HTERT RPE-1 (cell line): ENCODE results near the gene JMJD4.

Source experiments
- in situ Hi-C: fragments of 300-500 bp; cut with MboI; formaldehyde crosslinking; loops from 4 replicates; pipeline ENCODE4 v1.14.3; 2020; ENCODE audit warnings: low sequenced_read_pairs

Gene JMJD4

DNA sequence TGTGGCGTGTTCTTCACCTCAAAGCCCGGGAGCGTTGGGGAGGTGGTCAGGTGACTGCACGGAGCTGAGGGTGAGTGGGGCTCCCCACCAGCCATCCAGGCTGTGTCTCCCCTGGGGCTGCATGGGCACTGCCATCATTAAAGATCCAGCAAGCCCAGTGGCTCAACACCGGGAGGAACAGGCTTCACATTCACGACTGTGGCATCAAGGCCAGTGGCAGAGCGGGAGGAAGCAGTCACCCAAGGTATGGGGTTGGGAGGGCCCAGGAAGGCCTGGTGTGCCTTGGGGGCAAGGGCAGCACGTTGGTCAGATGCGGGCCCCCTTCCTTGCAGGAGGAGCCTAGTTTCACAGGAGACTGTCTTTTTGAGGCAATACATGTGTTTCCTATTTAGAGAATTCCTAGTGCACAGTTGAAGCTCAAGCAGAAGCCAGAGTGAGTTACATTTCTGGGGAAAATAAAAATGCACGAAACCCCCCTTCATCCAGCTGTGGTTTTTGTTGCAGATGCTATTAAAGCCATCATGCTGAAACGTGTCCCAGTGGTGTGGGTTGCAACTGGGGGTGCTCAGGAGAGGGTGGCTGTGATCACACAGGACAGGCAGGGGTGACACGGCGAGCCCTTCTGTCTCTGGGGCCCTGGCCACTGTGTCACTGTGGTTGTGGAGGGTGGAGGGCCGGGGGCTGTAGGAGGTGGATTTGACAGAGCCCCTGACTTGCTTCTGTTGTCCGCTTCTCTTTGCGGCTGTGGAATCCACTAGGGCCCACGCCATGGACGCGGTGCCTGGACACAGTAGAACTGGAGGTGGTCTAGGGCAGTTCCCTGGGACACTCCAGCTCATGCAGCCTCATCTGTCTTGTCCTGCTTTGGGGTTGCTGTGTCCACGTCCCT is 34.2 kb upstream of the JMJD4 start:
- in situ Hi-C loops = no loop called here

DNA sequence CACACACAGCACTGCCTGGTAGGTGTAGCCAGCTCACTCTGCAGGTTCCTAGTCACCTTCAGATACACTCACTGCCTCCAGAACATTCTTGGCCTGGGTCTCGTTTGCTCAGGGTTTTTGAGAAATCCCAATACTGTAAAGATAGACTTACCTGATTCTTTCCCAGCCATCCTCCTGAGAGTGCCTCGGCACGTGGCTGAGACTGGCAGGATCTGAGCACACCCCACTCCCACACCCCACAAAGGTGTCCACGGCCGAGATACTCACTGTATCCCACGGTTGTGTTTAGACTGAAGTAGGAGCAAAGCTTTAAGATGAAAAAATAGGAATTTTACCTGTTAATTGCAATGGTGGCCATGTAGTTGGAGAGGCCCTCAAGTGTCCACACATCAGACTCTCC is 33.5 kb upstream of the JMJD4 start:
- in situ Hi-C loops = no loop called here

DNA sequence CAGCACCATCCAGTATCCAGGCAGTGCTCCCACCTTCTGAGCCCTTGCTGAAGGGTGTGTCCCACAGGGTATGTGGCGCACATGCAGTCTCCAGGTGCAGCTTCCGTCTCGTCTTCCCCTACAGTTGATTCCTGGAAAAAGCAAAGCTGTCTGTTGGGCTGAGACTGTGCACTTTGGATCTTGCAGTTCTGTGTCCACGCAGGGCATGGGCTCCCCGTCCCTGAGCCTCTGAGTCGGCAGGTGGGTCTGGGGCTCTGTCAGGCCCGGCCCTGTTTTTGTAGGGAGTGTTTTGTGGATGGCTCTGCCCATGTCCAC is 33.0 kb upstream of the JMJD4 start:
- in situ Hi-C loops = no loop called here

DNA sequence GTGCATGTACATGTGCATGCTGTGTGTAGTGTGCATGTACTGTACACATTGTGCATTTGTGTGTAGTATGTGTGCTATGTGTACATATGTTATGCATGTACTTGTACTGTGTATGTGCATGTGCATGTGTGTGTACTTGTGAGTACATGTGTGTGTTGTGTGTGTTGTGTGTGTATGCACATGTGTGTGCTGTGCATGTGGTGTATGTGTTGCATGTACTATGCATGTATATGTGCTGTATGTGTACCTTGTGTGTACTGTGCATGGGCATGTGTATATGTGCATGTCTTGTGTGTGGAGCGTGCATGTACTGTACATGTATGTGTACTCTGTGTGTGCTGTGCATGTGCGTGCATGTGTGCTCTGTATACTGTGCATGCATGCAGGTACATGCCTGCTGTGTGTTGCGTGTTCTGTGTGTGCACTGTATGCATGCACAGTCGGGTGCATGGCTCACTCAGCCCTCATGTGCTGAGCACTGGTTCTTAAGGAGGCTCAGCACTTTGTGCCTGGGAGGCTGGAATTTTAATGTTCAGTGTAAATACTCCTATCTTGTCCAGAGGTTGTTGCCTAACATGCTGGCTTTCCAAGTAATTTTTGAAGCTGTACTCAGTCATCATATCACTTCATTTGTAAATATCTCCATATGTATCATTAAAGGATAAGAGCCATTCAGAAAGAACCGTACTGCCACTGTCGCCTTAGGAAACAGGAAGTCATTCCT is 32.5 kb upstream of the JMJD4 start:
- in situ Hi-C loops = no loop called here

DNA sequence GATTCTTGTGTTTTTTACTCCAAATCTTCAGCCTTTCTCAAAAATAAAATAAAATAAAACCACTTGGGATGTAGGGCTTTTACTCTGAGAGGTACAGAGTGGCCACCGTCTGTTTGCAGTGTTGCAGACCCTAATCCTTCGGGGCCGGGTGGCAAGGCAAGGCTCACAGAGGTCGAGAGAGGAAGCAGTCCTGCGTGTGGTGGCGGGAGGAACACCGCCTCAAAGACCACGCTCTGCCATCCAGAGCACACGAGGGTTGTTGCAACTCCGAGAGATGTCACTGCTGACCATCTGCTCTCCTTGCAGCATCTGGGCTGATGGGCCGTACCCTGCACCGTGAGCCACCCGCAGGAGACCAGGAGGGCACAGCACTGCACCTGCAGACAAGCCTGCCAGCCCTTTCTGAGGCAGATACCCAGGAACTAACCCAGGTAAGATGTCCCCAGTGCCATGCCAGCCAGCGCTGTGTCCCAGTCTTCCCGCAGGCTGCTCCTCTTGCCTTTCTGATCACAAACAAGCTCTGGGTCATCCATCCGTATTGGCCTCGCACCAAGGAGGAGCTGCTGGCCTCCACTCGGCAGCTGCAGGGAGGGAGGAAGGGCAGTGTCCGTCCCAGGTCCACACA is 31.7 kb upstream of the JMJD4 start:
- in situ Hi-C loops = no loop called here

DNA sequence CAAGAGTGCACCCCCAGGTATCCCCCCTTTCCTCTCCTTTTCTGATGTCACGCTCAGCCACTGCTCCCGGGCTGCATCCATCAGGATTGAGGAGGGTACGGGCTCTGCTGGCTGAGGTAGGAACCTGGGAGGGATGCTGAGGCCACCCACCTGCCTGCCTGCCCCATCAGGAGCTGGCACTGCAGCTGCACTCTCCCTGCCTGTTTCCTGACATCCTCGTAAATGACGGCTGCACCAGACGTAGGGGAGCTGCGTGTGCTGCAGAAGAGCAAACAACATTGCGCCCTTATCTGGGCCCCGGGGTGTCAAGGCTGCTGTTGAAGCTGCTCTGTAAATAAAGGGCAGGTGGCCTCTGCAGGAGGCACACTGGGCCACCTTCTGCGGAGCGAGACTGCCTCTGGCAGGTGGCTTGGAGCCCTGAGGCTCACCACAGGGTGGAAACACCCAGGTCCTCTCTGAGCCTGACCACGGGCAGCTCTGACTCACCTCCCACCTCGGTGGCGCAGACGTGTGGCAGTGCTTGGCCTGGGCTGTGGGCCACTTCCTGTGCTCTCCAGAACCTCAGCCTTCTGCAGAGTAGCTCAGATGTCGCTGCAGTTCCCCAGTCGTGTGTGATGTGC is 31.0 kb upstream of the JMJD4 start:
- in situ Hi-C loops = no loop called here

DNA sequence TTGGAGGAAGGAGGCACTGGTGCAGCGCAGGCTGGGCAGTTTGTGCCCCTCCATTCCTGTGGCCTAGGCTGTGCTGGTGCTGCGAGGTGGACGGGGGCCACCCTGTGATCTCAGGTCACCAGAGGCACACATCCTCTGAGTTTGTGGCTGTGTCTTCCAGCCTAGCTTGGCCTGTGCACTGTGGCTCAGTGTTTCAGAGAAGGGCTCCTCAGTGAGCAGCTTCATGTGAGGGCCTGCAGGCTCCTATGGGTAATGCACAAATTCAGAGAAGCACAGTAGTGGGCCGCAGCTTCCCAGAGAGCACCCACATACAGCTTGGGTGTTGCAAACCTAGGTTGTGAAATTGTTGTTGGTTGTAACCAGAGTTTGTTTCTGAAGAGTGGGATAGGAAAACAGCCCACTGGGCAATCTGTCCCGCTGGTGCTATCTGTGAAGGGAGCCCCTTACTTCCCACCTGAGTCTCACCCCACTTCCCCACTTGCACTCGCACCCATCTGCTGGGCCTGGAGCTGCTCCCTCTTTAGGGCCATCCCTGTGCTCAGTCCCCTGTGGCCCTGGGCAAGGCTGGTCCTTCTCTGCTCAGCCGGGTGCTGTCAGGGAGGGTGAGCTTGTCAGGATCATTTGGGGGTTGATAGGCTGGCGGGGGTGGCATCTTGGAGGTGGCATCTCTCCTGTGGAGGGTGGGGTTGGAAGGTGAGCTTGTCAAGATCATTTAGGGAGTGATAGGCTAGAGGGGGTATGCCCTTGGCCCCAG is 30.3 kb upstream of the JMJD4 start:
- in situ Hi-C loops = no loop called here

DNA sequence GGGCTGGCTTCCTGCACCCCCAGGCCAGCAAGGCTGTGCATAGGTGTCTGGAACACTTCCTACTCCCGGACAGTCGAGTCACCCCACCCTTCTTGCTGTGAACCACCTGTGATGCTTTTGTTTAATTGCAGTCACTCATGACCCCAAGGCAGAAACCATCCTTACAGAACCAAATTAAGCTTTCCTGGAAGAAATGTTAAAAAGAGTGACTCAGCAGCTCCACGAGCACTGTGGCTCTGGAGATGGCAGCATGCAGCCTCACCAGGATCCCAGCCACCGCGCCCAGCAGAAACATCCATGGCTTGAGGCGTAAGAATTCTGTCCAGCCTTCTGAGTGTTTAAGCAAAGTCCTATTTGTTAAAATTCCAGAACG is 28.9 kb upstream of the JMJD4 start:
- in situ Hi-C loops = no loop called here

DNA sequence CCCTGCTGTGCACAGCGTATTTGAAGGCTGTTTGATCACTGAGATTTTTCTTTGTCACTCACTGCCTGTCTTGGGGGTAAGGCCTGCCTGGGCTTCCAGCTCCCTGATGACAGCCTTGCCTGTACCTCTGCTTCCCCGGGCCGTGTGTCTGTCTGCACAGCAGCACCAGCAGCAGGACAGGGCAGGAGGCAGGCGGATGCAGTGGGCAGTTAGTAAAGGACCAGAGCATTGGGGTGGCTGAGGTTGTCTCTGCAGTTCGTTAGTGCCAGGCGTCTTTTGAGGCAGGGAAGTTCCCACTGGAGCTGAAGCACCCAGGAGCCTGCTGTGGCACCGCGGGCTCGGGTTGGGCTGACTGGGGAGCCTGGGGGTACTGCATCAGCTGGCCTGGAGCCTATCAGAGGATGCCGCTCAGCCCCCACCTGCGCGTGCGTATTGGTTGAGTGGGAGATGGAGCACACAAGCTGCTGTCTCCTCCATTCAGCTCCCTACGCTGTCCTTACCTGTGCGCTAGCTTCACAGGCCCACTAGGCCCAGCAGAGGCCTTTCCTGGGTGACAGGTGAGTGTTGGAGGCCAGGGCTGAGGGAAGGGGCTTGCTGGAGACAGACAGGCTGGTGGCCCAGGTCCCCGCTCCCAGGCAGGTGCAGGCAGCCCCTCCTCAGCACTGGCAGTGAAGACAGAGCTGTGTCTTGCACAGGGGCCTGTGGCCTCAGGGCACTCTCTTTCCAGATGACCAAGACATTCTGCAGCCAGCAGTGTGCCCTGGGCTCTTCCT is 28.3 kb upstream of the JMJD4 start:
- in situ Hi-C loops = no loop called here

DNA sequence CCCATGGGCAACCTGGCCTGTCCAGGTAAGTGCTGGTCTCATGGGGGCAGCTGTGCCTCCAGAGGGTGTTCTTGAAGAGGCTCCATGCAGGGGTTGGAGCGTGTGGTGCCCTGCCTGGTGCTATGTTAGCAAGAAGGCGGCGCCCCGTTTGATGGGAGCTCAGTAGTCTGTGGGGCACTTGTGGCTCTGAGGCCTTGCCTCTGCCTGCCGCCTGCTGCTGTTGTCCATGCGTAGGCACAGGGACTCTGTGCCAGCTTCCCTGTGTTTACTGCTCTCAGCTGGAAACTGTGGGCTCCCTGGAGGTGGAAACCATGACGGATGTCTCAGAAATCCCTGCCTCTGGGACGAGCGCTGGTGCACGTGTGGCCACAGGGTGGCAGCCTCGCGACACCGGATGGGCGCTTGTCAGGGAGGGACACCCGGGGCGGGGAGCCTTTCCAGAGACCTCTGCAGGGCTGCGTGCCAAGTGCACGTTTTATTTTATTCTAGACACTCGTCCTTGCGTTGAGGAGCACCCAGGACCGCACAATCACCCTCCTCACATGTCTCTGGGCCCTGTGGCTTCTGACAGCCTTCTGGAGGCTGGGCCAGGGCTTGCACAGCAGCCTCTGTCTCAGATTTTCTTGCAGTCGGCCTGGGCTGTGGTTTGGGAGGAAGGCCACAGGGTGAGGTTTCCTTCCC is 27.3 kb upstream of the JMJD4 start:
- in situ Hi-C loops = no loop called here

DNA sequence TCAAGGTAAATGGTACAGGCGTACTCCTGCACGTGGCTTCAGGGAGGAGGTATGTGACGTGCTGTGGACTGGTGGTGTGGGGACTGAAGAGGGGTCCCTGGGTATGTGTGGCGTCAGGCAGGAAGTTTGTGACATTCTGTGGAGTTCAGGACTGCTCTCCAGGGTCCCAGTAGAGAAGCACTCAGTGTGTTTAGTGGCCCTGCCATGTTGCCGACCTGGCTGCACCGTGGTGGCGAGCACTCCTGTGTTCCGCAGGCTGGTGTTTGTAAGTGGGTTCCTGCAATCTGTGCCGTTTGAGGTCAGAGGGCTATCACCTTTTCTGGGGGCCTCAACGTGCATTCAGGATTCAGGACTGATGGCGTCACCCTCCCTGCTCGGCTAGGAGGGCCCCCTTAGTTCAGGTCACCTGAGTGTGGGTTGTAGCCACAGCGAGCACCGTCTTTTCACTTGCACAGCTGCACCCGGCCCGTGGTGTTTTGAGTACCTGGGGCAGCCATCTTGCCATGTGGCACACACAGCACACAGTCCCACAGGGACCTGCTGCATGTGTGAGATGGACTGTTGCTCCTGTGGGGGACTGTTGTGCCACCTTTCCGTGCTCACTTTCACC is 26.6 kb upstream of the JMJD4 start:
- in situ Hi-C loops = no loop called here

DNA sequence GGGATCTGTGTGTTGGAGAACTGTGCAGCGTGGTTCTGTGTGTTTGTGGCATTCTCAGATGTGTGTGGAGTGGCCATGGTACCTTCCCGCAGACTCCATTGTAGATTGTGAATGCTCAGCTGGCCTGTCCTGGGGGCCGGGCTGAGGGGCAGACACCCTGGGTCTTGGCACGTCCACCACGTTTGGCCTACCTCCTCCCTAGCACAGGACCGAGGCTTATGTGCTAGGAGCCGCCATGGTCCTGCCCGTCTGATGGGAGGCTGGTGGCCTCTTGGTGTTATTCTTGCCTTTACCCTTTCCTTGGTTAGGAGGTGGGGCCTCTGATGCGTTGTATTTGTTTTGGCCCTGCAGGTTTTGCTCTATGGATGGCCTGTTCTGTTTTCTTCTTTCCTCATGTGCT is 25.3 kb upstream of the JMJD4 start:
- in situ Hi-C loops = no loop called here

DNA sequence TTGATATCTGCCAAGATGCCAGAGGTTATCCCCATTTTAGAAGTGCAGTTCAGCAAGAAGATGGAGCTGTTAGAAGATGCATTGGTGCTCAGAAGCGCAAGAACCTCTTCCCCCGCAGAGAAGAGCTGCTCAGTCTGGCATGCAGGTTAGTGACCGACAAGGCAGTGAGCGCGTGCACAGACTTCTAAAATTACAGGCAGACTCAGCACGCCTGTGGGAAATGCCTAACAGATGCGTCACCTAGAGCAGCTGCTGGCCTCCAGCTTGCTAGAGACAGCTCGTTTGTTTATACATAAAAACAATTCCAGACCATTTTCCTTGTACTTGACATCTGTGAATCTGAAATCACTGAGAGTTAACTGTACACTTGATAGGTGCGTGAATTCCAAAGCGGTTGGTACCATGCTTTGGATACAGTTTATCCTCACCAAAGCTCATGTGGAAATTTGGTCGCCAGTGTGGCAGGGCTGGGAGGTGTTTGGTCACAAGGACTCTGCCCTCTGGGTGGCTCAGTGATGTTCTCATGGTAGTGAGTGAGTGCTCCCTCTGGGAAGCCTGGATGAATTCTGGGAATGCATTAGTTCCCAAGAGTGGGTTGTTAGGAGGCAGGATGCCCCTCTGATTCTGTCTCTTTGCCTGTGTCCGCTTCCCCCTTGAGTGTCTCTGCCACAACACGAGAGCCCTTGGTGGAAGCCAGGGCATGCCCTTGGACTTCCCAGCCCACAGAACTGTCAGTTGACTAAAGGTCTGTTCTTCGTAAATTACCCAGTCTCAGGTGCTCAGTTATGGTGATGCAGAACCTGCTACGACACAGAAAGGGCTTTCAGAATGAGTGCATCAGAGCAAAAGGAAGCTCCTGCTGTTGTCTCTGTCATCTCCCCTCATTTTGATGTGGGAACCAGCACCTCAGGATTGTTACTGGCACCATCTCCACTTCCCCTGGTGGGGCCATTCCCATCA is 24.5 kb upstream of the JMJD4 start:
- in situ Hi-C loops = no loop called here

DNA sequence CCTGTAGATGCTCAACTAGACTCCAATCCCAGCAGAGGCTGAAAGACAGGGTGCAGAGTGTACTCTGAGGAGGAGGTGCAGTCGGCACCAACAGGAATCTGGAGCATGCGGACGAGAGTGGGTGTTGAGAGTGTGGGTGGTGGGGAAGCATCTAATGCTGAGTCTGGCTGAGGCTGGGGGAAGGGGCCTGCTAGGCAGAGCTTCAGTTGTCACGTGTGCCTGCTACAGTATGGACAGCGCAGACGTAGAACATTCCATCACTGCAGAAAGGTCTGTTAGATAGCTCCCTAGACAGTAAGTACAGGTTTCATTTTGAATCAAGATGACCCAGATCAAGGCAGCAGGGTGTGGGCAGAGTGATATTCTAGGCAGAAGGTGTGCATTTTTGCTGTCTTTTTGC is 23.3 kb upstream of the JMJD4 start:
- in situ Hi-C loops = no loop called here

DNA sequence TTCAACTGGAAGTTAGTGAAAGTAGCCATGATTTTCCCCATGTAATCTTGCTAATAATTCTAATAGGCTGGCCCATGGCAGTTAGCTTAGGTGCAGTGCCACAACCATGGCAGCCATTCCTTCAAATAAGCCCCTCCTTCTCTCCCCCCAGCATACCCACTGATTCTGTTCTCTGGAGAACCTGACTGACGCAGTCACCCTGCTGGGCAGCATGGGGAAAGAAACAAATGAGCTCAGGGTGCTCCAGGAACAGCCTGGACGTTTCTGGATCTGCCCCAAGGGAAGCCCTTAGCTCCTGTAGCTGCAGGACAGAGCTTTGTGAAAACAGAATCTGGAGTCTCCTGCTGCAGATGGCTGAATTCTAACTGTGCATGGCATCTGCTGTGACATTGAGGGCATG is 22.7 kb upstream of the JMJD4 start:
- in situ Hi-C loops = no loop called here

DNA sequence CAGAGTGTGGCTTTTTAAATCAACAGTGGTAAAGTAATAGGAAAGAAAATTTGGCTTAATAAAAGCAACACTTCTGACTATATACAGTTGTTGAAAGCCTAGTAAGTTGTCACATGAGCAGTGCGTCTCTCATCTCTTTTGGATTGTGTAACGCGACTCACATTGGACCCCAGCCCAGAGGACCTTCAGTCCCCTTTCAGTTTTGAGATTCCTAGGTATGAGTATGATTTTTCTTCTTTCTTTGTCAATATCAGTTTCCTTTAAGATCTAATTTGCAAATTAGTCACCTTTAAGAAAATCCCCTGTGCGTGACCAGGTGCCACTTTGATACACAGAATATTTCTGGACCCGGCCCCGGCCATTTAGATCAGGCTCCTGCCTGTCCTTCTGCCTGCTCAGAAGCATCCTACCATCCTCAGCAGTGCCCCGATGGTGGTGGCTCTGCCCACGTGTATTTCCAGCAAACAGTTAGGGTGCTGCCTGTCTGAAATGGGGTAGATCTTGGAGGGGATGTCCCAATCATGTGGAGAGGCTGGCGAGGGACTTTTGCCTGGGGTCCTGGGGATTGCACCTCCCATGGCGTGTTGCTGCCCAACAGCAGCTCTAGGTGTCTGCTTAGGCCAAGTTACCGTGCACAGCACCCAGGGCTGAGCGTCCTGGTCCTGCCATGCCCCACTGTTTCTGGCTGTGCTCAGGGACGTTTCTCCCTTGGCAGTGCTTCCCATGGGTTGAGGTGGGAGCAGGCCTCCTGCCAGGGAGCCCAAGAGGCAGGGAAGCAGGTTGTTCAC is 21.3 kb upstream of the JMJD4 start:
- in situ Hi-C loops = no loop called here

DNA sequence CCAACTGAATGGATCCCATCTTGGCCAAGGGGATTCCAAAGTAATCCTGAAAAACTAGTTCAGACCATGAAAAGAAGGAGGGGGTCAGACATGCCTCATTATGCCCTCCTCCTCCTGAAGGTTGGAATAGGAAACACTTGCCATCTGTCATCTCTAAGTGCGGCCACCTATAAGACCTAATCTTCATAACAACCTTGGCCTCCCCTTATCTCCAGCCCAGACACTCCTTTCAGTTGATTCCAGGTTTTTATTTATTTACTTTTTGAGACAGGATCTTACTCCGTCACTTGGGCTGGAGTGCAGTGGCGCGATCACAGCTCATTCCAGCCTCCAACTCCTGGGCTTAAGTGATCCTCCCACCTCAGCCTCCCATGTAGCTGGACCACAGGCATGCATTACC is 19.9 kb upstream of the JMJD4 start:
- in situ Hi-C loops = no loop called here
